Naive thymus-derived CD4-positive, alpha-beta T cell (primary cell): ENCODE data around the gene SLC30A4. TPM values are rescaled to one million over a fixed set of nuclear protein-coding genes. Genes with fewer than 3 reads are reported as not detected.
"Not testable (repeated sequence)": the region's sequence is repeated elsewhere in the genome, so short reads cannot be mapped to it uniquely, and the experiment has no call there.

Experiments used
- ATAC-seq: fragments of 150-1000 bp; cut with Tn5 transposase; 2 replicates; pipeline ENCODE4 v1.10.0; 2021; ENCODE audit warnings: mild to moderate bottlenecking, moderate library complexity
- CTCF ChIA-PET: fragments of 350-600 bp; sonication (Branson Sonifier 250); formaldehyde crosslinking; loops from one replicate; lab custom pipeline; 2021; ENCODE audit warnings: antibody characterized with exemption; lab: Charles Lee
- POLR2A ChIA-PET: fragments of 350-600 bp; sonication (Branson Sonifier 250); formaldehyde crosslinking; loops from one replicate; lab custom pipeline; 2021; ENCODE audit warnings: antibody characterized with exemption, inconsistent platforms; lab: Charles Lee
- DNase-seq, 9 donors: peaks; one replicate each; pipeline versions ENCODE4 v3.0.0 to v3.0.0-alpha.2; 2020 to 2022; ENCODE audit warnings: mixed read lengths in 1 of 9
- H3K27ac ChIP-seq: one replicate; pipeline ENCODE4 v1.7.0; 2013; ENCODE audit warnings: mild to moderate bottlenecking, low read depth, low read length, moderate library complexity
- H3K27me3 ChIP-seq, 2 donors: one replicate each; pipeline ENCODE4 v1.7.0; 2013; ENCODE audit warnings: low read length in 2 of 2, mild to moderate bottlenecking in 2 of 2, moderate library complexity in 2 of 2; ENCODE audit not compliant: control insufficient read depth in 2 of 2, insufficient read depth in 2 of 2
- H3K36me3 ChIP-seq, 3 experiments: 1 replicate in 2 of 3; 2 replicates in 1 of 3; pipeline ENCODE4 v1.7.0; 2013; ENCODE audit warnings: low read length in 3 of 3, mild to moderate bottlenecking in 3 of 3, moderate library complexity in 1 of 3; ENCODE audit not compliant: insufficient read depth in 3 of 3, control insufficient read depth in 2 of 3
- H3K4me1 ChIP-seq, 2 donors: one replicate each; pipeline ENCODE4 v1.7.0; 2013; ENCODE audit warnings: low read length in 2 of 2, mild to moderate bottlenecking in 2 of 2, moderate library complexity in 1 of 2; ENCODE audit not compliant: control insufficient read depth in 2 of 2, insufficient read depth in 2 of 2
- H3K4me3 ChIP-seq: 2 replicates; pipeline ENCODE4 v1.7.0; 2013; ENCODE audit warnings: mild to moderate bottlenecking, low read length
- H3K9me3 ChIP-seq, 3 experiments: 1 replicate in 2 of 3; 2 replicates in 1 of 3; pipeline ENCODE4 v1.7.0; 2013; ENCODE audit warnings: low read length in 3 of 3; ENCODE audit not compliant: control insufficient read depth in 2 of 3
- H3K27ac Mint-ChIP-seq, 9 donors: one replicate each; pipeline ENCODE4 v1.8.0; 2020 to 2022; ENCODE audit warnings: mixed read lengths in 9 of 9, mild to moderate bottlenecking in 8 of 9, moderate library complexity in 5 of 9, inconsistent platforms in 2 of 9
- H3K27me3 Mint-ChIP-seq, 5 donors: one replicate each; pipeline ENCODE4 v1.8.0; 2021 to 2022; ENCODE audit warnings: mixed read lengths in 5 of 5, mild to moderate bottlenecking in 1 of 5
- H3K36me3 Mint-ChIP-seq, 5 donors: one replicate each; pipeline ENCODE4 v1.8.0; 2020 to 2022; ENCODE audit warnings: mixed read lengths in 5 of 5, mild to moderate bottlenecking in 3 of 5, inconsistent platforms in 1 of 5
- H3K4me1 Mint-ChIP-seq, 7 donors: one replicate each; pipeline ENCODE4 v1.8.0; 2020 to 2022; ENCODE audit warnings: mixed read lengths in 7 of 7, mild to moderate bottlenecking in 3 of 7, inconsistent platforms in 1 of 7
- H3K4me3 Mint-ChIP-seq, 10 donors: one replicate each; pipeline ENCODE4 v1.8.0; 2020 to 2022; ENCODE audit warnings: mild to moderate bottlenecking in 10 of 10, mixed read lengths in 10 of 10, moderate library complexity in 6 of 10, inconsistent platforms in 2 of 10
- H3K9me3 Mint-ChIP-seq, 11 donors: one replicate each; pipeline ENCODE4 v1.8.0; 2020 to 2022; ENCODE audit warnings: mixed read lengths in 11 of 11, mild to moderate bottlenecking in 4 of 11, inconsistent platforms in 1 of 11, moderate library complexity in 1 of 11
- intact Hi-C, 2 donors: fragments of 100-400 bp; cut with micrococcal nuclease; formaldehyde crosslinking; loops; one replicate each; pipeline ENCODE4 v1.15.1; 2023
- polyA plus RNA-seq, 2 donors: library from polyadenylated mRNA; unstranded; fragments of 300-500 nt; fragmentation: Illumina TruSeq; gene quantifications; one replicate each; pipeline ENCODE4 v1.2.3, GENCODE V29; 2021
- total RNA-seq, 6 experiments: library from RNA in 5 of 6; stranded (reverse) in 5 of 6; gene quantifications; 1 replicate in 5 of 6; 2 replicates in 1 of 6; pipeline ENCODE4 v1.2.3 and lab custom pipeline; 2021 to 2026

The SLC30A4 gene
- total and polyA plus RNA-seq, 7 experiments from 2014 or later: 2.0 to 4.4 (median 2.9) TPM

- H3K27me3 ChIP-seq: no peaks in the 10 kb centered on the region
- peak overlapping the region; percentile 79 to 86 (median 80) for H3K27ac Mint-ChIP-seq
- H3K27ac ChIP-seq: peak overlapping the region; percentile 64
- intact Hi-C loops: loop anchor here (1.0 to 10.0 kb wide), 9 partner anchors 63 to 327 kb away; partner anchors contain the start of genes BLOC1S6 (in 2 of the 2) and SQOR (in 1 of the 2)
- CTCF ChIA-PET: interaction anchor here (0.8 to 1.1 kb wide), 2 partner anchors 63 to 64 kb away, joined by 3 read pairs; no protein-coding TSS in a partner anchor
- peak; percentile 12 for ATAC-seq
- H3K4me3 ChIP-seq: peak overlapping the region; percentile 66
- H3K4me1 ChIP-seq: peaks cover 0 to 8% of the 10 kb centered on the region in 2 donors
- H3K9me3 ChIP-seq: no peaks in the 10 kb centered on the region
- POLR2A ChIA-PET: interaction anchor here (1.2 kb wide), 1 partner anchor 65 kb away, joined by 6 read pairs; the partner anchor contains the start of gene BLOC1S6
- H3K9me3 Mint-ChIP-seq: no peaks in the 10 kb centered on the region
- H3K4me3 Mint-ChIP-seq: peak overlapping the region; percentile 93 to 98 (median 94)
- peaks cover 0 to 33% (median 0%) of the 10 kb centered on the region in 5 donors for H3K27me3 Mint-ChIP-seq
- H3K36me3 ChIP-seq: peaks cover 0 to 5% (median 0%) of the 10 kb centered on the region in 3 experiments
- peaks cover 3 to 9% (median 8%) of the 10 kb centered on the region in 5 donors for H3K36me3 Mint-ChIP-seq
- H3K4me1 Mint-ChIP-seq: peaks cover 23 to 43% (median 33%) of the 10 kb centered on the region in 7 donors
- peak in 6 of 9 donors; percentile 12 to 32 (median 21) for DNase-seq
Observed at GRCh38 chr15:45521596-45522327, 793 bp downstream of the SLC30A4 start.

- no peak for DNase-seq
- H3K27ac Mint-ChIP-seq: no peak overlapping the region
- H3K9me3 Mint-ChIP-seq: no peaks in the 10 kb centered on the region
- no peaks in the 10 kb centered on the region for H3K27me3 Mint-ChIP-seq
- ChIA-PET CTCF (no interaction called here), POLR2A (no interaction called here)
- no peak for ATAC-seq
- H3K36me3 ChIP-seq: no peaks in the 10 kb centered on the region
- H3K4me3 Mint-ChIP-seq: no peak overlapping the region
- peaks cover 2 to 33% (median 13%) of the 10 kb centered on the region in 5 donors for H3K36me3 Mint-ChIP-seq
- H3K4me1 Mint-ChIP-seq: peaks cover 0 to 6% (median 0%) of the 10 kb centered on the region in 7 donors
- H3K9me3 ChIP-seq: no peaks in the 10 kb centered on the region
- no peaks in the 10 kb centered on the region for H3K4me1 ChIP-seq
- no peaks in the 10 kb centered on the region for H3K27me3 ChIP-seq
- H3K27ac ChIP-seq: no peak overlapping the region
- intact Hi-C loops: no loop called here
- no peak overlapping the region for H3K4me3 ChIP-seq
Observed at GRCh38 chr15:45510758-45511280, 11.7 kb downstream of the SLC30A4 start.

DNA sequence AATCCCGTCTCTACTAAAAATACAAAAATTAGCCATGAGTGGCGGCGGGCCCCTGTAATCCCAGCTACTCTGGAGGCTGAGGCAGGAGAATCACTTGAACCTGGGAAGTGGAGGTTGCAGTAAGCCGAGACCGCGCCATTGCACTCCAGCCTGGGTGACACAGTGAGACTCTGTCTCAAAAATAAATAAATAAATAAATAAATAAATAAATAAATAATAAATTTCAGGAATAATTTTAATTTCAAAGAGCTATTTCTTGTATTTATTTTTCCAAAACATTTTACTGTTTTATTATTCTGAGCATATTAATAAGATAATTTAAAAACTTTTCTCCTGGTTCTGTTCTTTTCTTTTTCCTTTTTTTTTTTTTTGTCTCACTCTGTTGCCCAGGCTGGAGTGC lies 15.4 kb downstream of the SLC30A4 start:
- DNase-seq, H3K4me3 Mint-ChIP-seq, H3K4me1 ChIP-seq, POLR2A ChIA-PET, H3K9me3 Mint-ChIP-seq, H3K27me3 Mint-ChIP-seq, ATAC-seq, H3K27ac Mint-ChIP-seq, H3K36me3 ChIP-seq, intact Hi-C loops, H3K27me3 ChIP-seq, H3K4me1 Mint-ChIP-seq, CTCF ChIA-PET, H3K27ac ChIP-seq, H3K9me3 ChIP-seq, H3K4me3 ChIP-seq: not testable (repeated sequence)
- H3K36me3 Mint-ChIP-seq: peaks cover 2 to 39% (median 18%) of the 10 kb centered on the region in 5 donors

DNA sequence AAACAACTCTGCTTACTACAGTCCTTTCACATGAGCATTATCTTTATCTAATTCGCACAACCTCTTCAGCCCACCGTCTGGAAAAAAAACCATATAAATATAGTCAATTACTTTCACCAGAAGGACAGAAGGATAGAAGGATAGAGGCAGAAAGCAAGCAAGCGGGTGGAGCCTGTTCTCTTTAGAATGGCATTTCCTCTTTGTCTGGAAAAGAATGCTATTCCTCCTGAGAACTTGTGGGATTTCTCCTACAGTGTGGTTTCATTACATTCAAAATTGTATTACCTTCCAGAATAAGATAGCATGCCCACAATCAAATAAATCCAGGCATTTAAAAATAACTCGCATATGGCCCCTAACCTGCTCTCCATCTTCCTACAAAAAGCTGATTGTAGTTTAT lies 23.1 kb downstream of the SLC30A4 start:
- CTCF ChIA-PET: no interaction called here
- no peaks in the 10 kb centered on the region for H3K36me3 ChIP-seq
- Mint-ChIP-seq H3K36me3 (peaks cover 0 to 12% (median 6%) of the 10 kb centered on the region in 5 donors), H3K4me3 (no peak overlapping the region), H3K9me3 (no peaks in the 10 kb centered on the region), H3K27ac (no peak overlapping the region), H3K27me3 (no peaks in the 10 kb centered on the region), H3K4me1 (no peaks in the 10 kb centered on the region)
- no peak overlapping the region for H3K4me3 ChIP-seq
- POLR2A ChIA-PET: no interaction called here
- H3K9me3 ChIP-seq: no peaks in the 10 kb centered on the region
- no peak for DNase-seq
- no peak for ATAC-seq
- H3K27me3 ChIP-seq: no peaks in the 10 kb centered on the region
- H3K27ac ChIP-seq: no peak overlapping the region
- no peaks in the 10 kb centered on the region for H3K4me1 ChIP-seq
- intact Hi-C loops: no loop called here

DNA sequence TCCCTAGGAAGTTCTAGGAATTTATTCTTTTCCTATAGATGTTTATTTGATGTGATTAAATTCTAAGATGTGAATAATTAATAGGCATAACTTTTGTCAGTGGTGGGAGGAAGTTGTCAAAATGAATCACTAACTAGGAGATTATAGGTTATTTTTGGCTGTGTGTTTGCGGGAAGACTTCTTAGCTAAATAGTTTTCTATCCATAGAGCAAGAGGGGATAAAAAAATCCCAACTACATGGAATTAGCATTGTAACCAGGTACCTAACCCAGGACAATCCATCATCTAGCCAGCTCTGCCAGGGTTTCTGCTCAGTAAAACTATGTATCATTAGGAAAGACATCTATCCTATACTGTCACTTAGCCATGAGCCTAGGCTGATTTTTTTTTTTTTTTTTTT lies 23.9 kb downstream of the SLC30A4 start:
- Histone ChIP-seq H3K36me3 (no peaks in the 10 kb centered on the region), H3K4me1 (no peaks in the 10 kb centered on the region), H3K27me3 (no peaks in the 10 kb centered on the region), H3K9me3 (no peaks in the 10 kb centered on the region), H3K27ac (no peak overlapping the region), H3K4me3 (no peak overlapping the region)
- DNase-seq (no peak), ATAC-seq (no peak)
- Mint-ChIP-seq H3K27me3 (no peaks in the 10 kb centered on the region), H3K9me3 (no peaks in the 10 kb centered on the region), H3K36me3 (peaks cover 0 to 12% (median 6%) of the 10 kb centered on the region in 5 donors), H3K4me1 (no peaks in the 10 kb centered on the region), H3K27ac (no peak overlapping the region), H3K4me3 (no peak overlapping the region)
- POLR2A ChIA-PET: no interaction called here
- CTCF ChIA-PET: no interaction called here
- intact Hi-C loops: no loop called here

- no peaks in the 10 kb centered on the region for H3K36me3 ChIP-seq
- intact Hi-C loops: no loop called here
- no peaks in the 10 kb centered on the region for H3K27me3 Mint-ChIP-seq
- ChIA-PET CTCF (no interaction called here), POLR2A (interaction anchor here (0.6 kb wide), 1 partner anchor 47 kb away, joined by 6 read pairs; no protein-coding TSS in a partner anchor)
- no peak for ATAC-seq
- no peaks in the 10 kb centered on the region for H3K9me3 ChIP-seq
- H3K4me1 ChIP-seq: no peaks in the 10 kb centered on the region
- H3K4me3 Mint-ChIP-seq: no peak overlapping the region
- no peaks in the 10 kb centered on the region for H3K9me3 Mint-ChIP-seq
- H3K4me1 Mint-ChIP-seq: no peaks in the 10 kb centered on the region
- H3K4me3 ChIP-seq: no peak overlapping the region
- peaks cover 0 to 8% (median 6%) of the 10 kb centered on the region in 5 donors for H3K36me3 Mint-ChIP-seq
- H3K27me3 ChIP-seq: no peaks in the 10 kb centered on the region
- no peak overlapping the region for H3K27ac ChIP-seq
- no peak overlapping the region for H3K27ac Mint-ChIP-seq
- no peak for DNase-seq
Observed at GRCh38 chr15:45497261-45497660, 25.3 kb downstream of the SLC30A4 start.
